Neutrophil (primary cell): ENCODE measurements around the gene RAB23.

Experiments
- H3K27ac ChIP-seq: fragments of 200-600 bp; sonication (generic); 2 replicates; pipeline ENCODE4 v1.5.1; 2016; ENCODE audit warnings: mild to moderate bottlenecking, moderate library complexity
- H3K27me3 ChIP-seq: fragments of 200-600 bp; sonication (generic); 2 replicates; pipeline ENCODE4 v1.6.0; 2016; ENCODE audit warnings: mild to moderate bottlenecking
- H3K36me3 ChIP-seq: fragments of 200-600 bp; sonication (generic); 2 replicates; pipeline ENCODE4 v1.5.1; 2017
- H3K4me1 ChIP-seq, 2 experiments: fragments of 200-600 bp in 1 of 2; sonication (generic) in 1 of 2; 1 replicate in 1 of 2; 2 replicates in 1 of 2; pipeline versions ENCODE4 v1.5.1 to v1.6.1; 2013 to 2016; ENCODE audit warnings: low read depth in 1 of 2, low read length in 1 of 2, mild to moderate bottlenecking in 1 of 2, moderate library complexity in 1 of 2; ENCODE audit not compliant: control insufficient read depth in 1 of 2, insufficient read depth in 1 of 2
- H3K4me3 ChIP-seq, 2 experiments: fragments of 200-600 bp in 1 of 2; sonication (generic) in 1 of 2; 1 replicate in 1 of 2; 2 replicates in 1 of 2; pipeline ENCODE4 v1.5.1; 2013 to 2016; ENCODE audit warnings: low read depth in 1 of 2, low read length in 1 of 2, mild to moderate bottlenecking in 1 of 2, moderate library complexity in 1 of 2
- H3K9me3 ChIP-seq: fragments of 200-600 bp; sonication (generic); 2 replicates; pipeline ENCODE4 v1.5.1; 2016
- CTCF ChIP-seq: fragments of 200-600 bp; sonication (generic); IDR thresholded peaks from 2 replicates; pipeline ENCODE4 v1.5.1; 2016; ENCODE audit warnings: antibody characterized with exemption

The RAB23 gene

GRCh38 chr6:57198926-57199636 is 23.0 kb downstream of the RAB23 start:
- Histone ChIP-seq H3K27ac (no peak overlapping the region), H3K4me1 (no peaks in the 10 kb centered on the region)
- TF ChIP-seq CTCF = no peak

GRCh38 chr6:57195457-57195856 is 26.6 kb downstream of the RAB23 start:
- H3K9me3 ChIP-seq = no peaks in the 10 kb centered on the region
- H3K27me3 ChIP-seq = no peaks in the 10 kb centered on the region
- H3K4me1 ChIP-seq = no peaks in the 10 kb centered on the region
- no peak overlapping the region for H3K4me3 ChIP-seq
- TF ChIP-seq CTCF = no peak
- no peak overlapping the region for H3K27ac ChIP-seq
- H3K36me3 ChIP-seq = no peaks in the 10 kb centered on the region

More at GRCh38 chr6:57198926-57199636, 23.0 kb downstream of the RAB23 start:
- no peaks in the 10 kb centered on the region for H3K27me3 ChIP-seq
- H3K36me3 ChIP-seq = no peaks in the 10 kb centered on the region
- no peaks in the 10 kb centered on the region for H3K9me3 ChIP-seq
- no peak overlapping the region for H3K4me3 ChIP-seq

GRCh38 chr6:57193177-57193576 is 28.9 kb downstream of the RAB23 start:
- Histone ChIP-seq H3K4me3 (no peak overlapping the region), H3K36me3 (no peaks in the 10 kb centered on the region), H3K9me3 (no peaks in the 10 kb centered on the region), H3K27me3 (no peaks in the 10 kb centered on the region), H3K4me1 (no peaks in the 10 kb centered on the region), H3K27ac (no peak overlapping the region)
- TF ChIP-seq CTCF = no peak

GRCh38 chr6:57190140-57190539 is 32.0 kb downstream of the RAB23 start:
- Histone ChIP-seq H3K4me3 (no peak overlapping the region), H3K36me3 (no peaks in the 10 kb centered on the region), H3K4me1 (no peaks in the 10 kb centered on the region), H3K9me3 (no peaks in the 10 kb centered on the region), H3K27ac (no peak overlapping the region), H3K27me3 (no peaks in the 10 kb centered on the region)
- TF ChIP-seq CTCF = no peak

GRCh38 chr6:57183336-57183735 is 38.8 kb downstream of the RAB23 start:
- no peaks in the 10 kb centered on the region for H3K4me1 ChIP-seq
- no peaks in the 10 kb centered on the region for H3K27me3 ChIP-seq
- TF ChIP-seq CTCF = no peak
- no peaks in the 10 kb centered on the region for H3K9me3 ChIP-seq
- H3K27ac ChIP-seq = no peak overlapping the region
- H3K4me3 ChIP-seq = no peak overlapping the region
- no peaks in the 10 kb centered on the region for H3K36me3 ChIP-seq
